Measurements from ENCODE around the gene MYL10. TPM values are rescaled to one million over a fixed set of nuclear protein-coding genes. Genes with fewer than 3 reads are reported as not detected.

MYL10 gene
- total RNA-seq, 4 donors from 2014 or later, result not detected

GRCh38 chr7:101564778-101565211 is 64.3 kb downstream of the MYL10 start:
- Histone ChIP-seq H3K4me1 (no peaks in the 10 kb centered on the region), H3K27me3 (peaks cover 2% of the 10 kb centered on the region), H3K36me3 (no peaks in the 10 kb centered on the region), H3K4me3 (no peak overlapping the region), H3K27ac (no peak overlapping the region), H3K9me3 (no peaks in the 10 kb centered on the region)
- 30% methylated on average over 16 of the region's 16 CpGs; no CpG with 5 or more reads in 1 of the 2 donors for WGBS, 2 donors (ENCODE audit: low coverage in 1 of 2)
- peak; percentile 74 for DNase-seq
- intact Hi-C loops (cut with DNase I; ENCODE audit: low total_unique reads), result no loop called here
- no peak for TF ChIP-seq EP300 (IDR thresholded peaks at IDR 0.05; ENCODE audit: low read depth)
- no peak for TF ChIP-seq POLR2A (IDR thresholded peaks at IDR 0.05)
- no peak for TF ChIP-seq POLR2AphosphoS5 (IDR thresholded peaks at IDR 0.05)
- no peak for TF ChIP-seq CTCF (IDR thresholded peaks at IDR 0.05)
- in situ Hi-C loops (cut with MboI; ENCODE audit: low pct_ligation_motif_present in 1 of 4, low pct_unique_long_range_greater_than_20kb in 1 of 4, low sequenced_read_pairs in 3 of 4), result no loop called here

- WGBS, 2 donors (ENCODE audit: low coverage in 1 of 2), result 79% methylated on average over 22 of the region's 23 CpGs; no CpG with 5 or more reads in 1 of the 2 donors
- no peak for TF ChIP-seq POLR2AphosphoS5 (IDR thresholded peaks at IDR 0.05)
- in situ Hi-C loops (cut with MboI; ENCODE audit: low pct_ligation_motif_present in 1 of 4, low pct_unique_long_range_greater_than_20kb in 1 of 4, low sequenced_read_pairs in 3 of 4) (no loop called here), intact Hi-C loops (cut with DNase I; ENCODE audit: low total_unique reads) (no loop called here)
- Histone ChIP-seq H3K27me3 (peaks cover 2% of the 10 kb centered on the region), H3K27ac (no peak overlapping the region), H3K9me3 (no peaks in the 10 kb centered on the region), H3K36me3 (no peaks in the 10 kb centered on the region), H3K4me3 (no peak overlapping the region), H3K4me1 (no peaks in the 10 kb centered on the region)
- peak; percentile 20 for DNase-seq
Observed at GRCh38 chr7:101563943-101564777, 64.9 kb downstream of the MYL10 start.

Other genes with a start within 250 kb of the MYL10 start
- gene CUX1, start 188.3 kb upstream of the MYL10 start, total RNA-seq, result 100 to 1,000 TPM in 2 of 4 donors, 10 to 100 TPM in 2; 56.9 to 124 (median 93.2) TPM

Data from transverse colon (tissue), 4 donors.